AG04450 (cell line): ENCODE results near the gene NCOA4. TPM values are rescaled to one million over a fixed set of nuclear protein-coding genes. Genes with fewer than 3 reads are reported as not detected.

Source experiments
- CTCF ChIA-PET: fragments of 300-600, 350-600 bp; formaldehyde crosslinking; extraction: SDS; loops from one replicate; lab custom pipeline; 2022; ENCODE audit warnings: antibody characterized with exemption, inconsistent platforms; lab: Charles Lee
- POLR2A ChIA-PET: fragments of 350-600 bp; formaldehyde crosslinking; extraction: SDS; loops from one replicate; lab custom pipeline; 2021; ENCODE audit warnings: antibody characterized with exemption, inconsistent platforms; lab: Yijun Ruan, JAX
- DNase-seq: peaks from one replicate; pipeline ENCODE4 v3.0.0-alpha.2; 2011; ENCODE audit warnings: low read depth, low spot score
- H3K27ac ChIP-seq: one replicate; pipeline ENCODE4 v1.5.1; 2012; ENCODE audit warnings: low read depth, low read length, control low read depth
- H3K27me3 ChIP-seq: one replicate; pipeline ENCODE4 v1.6.0; 2012; ENCODE audit warnings: low read length; ENCODE audit not compliant: control insufficient read depth, insufficient read depth
- H3K4me3 ChIP-seq: 2 replicates; pipeline ENCODE4 v1.5.1; 2011; ENCODE audit warnings: mild to moderate bottlenecking, low read depth, low read length, control low read depth
- H3K9me3 ChIP-seq: 2 replicates; pipeline ENCODE4 v1.5.1; 2012; ENCODE audit warnings: low read length; ENCODE audit not compliant: control insufficient read depth, insufficient read depth
- CTCF ChIP-seq: IDR thresholded peaks from 2 replicates; pipeline ENCODE4 v1.5.1; 2011; ENCODE audit warnings: low read depth, low read length, control low read depth, inconsistent platforms
- polyA plus RNA-seq: library from polyadenylated mRNA; depleted of rRNA; stranded (reverse); fragments of >200 nt; gene quantifications from 2 replicates; pipeline ENCODE4 v1.2.3, GENCODE V29; 2011

The NCOA4 gene
- polyA plus RNA-seq, 1 experiment = 171 TPM

GRCh38 chr10:46019177-46019528, 11.3 kb downstream of the NCOA4 start:
- Histone ChIP-seq H3K27ac (no peak overlapping the region), H3K4me3 (no peak overlapping the region), H3K9me3 (no peaks in the 10 kb centered on the region), H3K27me3 (no peaks in the 10 kb centered on the region)
- no peak for TF ChIP-seq CTCF
- CTCF ChIA-PET = interaction anchor here (0.7 kb wide), 1 partner anchor 8 kb away, joined by 3 read pairs; no protein-coding TSS in a partner anchor
- POLR2A ChIA-PET = interaction anchor here (0.6 kb wide), 1 partner anchor 798 kb away, joined by 8 read pairs; no protein-coding TSS in a partner anchor
- DNase-seq = no peak

- H3K27ac ChIP-seq = no peak overlapping the region
- no peak for TF ChIP-seq CTCF
- ChIA-PET POLR2A (no interaction called here), CTCF (interaction anchor here (0.7 to 1.6 kb wide), 2 partner anchors 8 to 9 kb away, joined by 3 to 6 read pairs; no protein-coding TSS in a partner anchor)
- no peak overlapping the region for H3K4me3 ChIP-seq
- H3K27me3 ChIP-seq = no peaks in the 10 kb centered on the region
- H3K9me3 ChIP-seq = no peaks in the 10 kb centered on the region
- DNase-seq = no peak
Observed at GRCh38 chr10:46018453-46019176, 11.8 kb downstream of the NCOA4 start.

GRCh38 chr10:46017733-46018132, 12.7 kb downstream of the NCOA4 start:
- Histone ChIP-seq H3K9me3 (no peaks in the 10 kb centered on the region), H3K4me3 (no peak overlapping the region), H3K27ac (no peak overlapping the region), H3K27me3 (no peaks in the 10 kb centered on the region)
- TF ChIP-seq CTCF = no peak
- CTCF ChIA-PET = interaction anchor here (1.3 to 1.6 kb wide), 3 partner anchors 9 to 11 kb away, joined by 5 to 8 read pairs (median 6); no protein-coding TSS in a partner anchor
- POLR2A ChIA-PET = no interaction called here
- no peak for DNase-seq

- H3K27ac ChIP-seq = no peak overlapping the region
- H3K4me3 ChIP-seq = no peak overlapping the region
- H3K27me3 ChIP-seq = no peaks in the 10 kb centered on the region
- ChIA-PET POLR2A (no interaction called here), CTCF (interaction anchor here (1.3 to 1.4 kb wide), 2 partner anchors 10 to 12 kb away, joined by 5 to 8 read pairs; no protein-coding TSS in a partner anchor)
- TF ChIP-seq CTCF = no peak
- no peaks in the 10 kb centered on the region for H3K9me3 ChIP-seq
- no peak for DNase-seq
Observed at GRCh38 chr10:46016811-46017210, 13.6 kb downstream of the NCOA4 start.

GRCh38 chr10:46016190-46016589, 14.2 kb downstream of the NCOA4 start:
- POLR2A ChIA-PET = no interaction called here
- Histone ChIP-seq H3K27me3 (no peaks in the 10 kb centered on the region), H3K9me3 (no peaks in the 10 kb centered on the region), H3K27ac (no peak overlapping the region), H3K4me3 (no peak overlapping the region)
- DNase-seq = no peak
- CTCF ChIA-PET = interaction anchor here (1.1 kb wide), 1 partner anchor 13 kb away, joined by 8 read pairs; no protein-coding TSS in a partner anchor
- TF ChIP-seq CTCF = no peak
